Neuron (in vitro differentiated cells): ENCODE measurements around the gene ZNF837.
"Not testable (repeated sequence)": the region's sequence is repeated elsewhere in the genome, so short reads cannot be mapped to it uniquely, and the experiment has no call there.

Experiments
- H2AFZ ChIP-seq: one replicate; pipeline ENCODE4 v1.6.1; 2013; ENCODE audit warnings: low read depth, mild to moderate bottlenecking, inconsistent platforms, low read length, moderate library complexity
- H3K27me3 ChIP-seq: one replicate; pipeline ENCODE4 v1.6.1; 2013; ENCODE audit warnings: low read length; ENCODE audit not compliant: insufficient read depth
- H3K36me3 ChIP-seq: one replicate; pipeline ENCODE4 v1.6.1; 2013; ENCODE audit warnings: low read length; ENCODE audit not compliant: insufficient read depth
- H3K4me1 ChIP-seq: one replicate; pipeline ENCODE4 v1.6.1; 2013; ENCODE audit warnings: low read length; ENCODE audit not compliant: insufficient read depth
- H3K4me3 ChIP-seq: 2 replicates; pipeline ENCODE4 v1.5.1; 2013; ENCODE audit warnings: mild to moderate bottlenecking, low read length, moderate library complexity
- H3K9me3 ChIP-seq: one replicate; pipeline ENCODE4 v1.6.1; 2013; ENCODE audit warnings: low read length

The ZNF837 gene

GRCh38 chr19:58355908-58356765, 24.7 kb downstream of the ZNF837 start:
- Histone ChIP-seq H3K4me1 (no peaks in the 10 kb centered on the region), H3K4me3 (no peak overlapping the region), H3K27me3 (no peaks in the 10 kb centered on the region), H3K9me3 (peaks cover 2% of the 10 kb centered on the region), H2AFZ (no peak overlapping the region), H3K36me3 (peaks cover 20% of the 10 kb centered on the region)

GRCh38 chr19:58355215-58355796, 25.5 kb downstream of the ZNF837 start:
- Histone ChIP-seq H2AFZ (no peak overlapping the region), H3K4me3 (no peak overlapping the region), H3K4me1 (no peaks in the 10 kb centered on the region), H3K36me3 (peaks cover 20% of the 10 kb centered on the region), H3K27me3 (no peaks in the 10 kb centered on the region), H3K9me3 (peaks cover 2% of the 10 kb centered on the region)

- Histone ChIP-seq H3K4me3 (no peak overlapping the region), H2AFZ (no peak overlapping the region), H3K4me1 (no peaks in the 10 kb centered on the region), H3K36me3 (peaks cover 20% of the 10 kb centered on the region), H3K27me3 (no peaks in the 10 kb centered on the region), H3K9me3 (peaks cover 4% of the 10 kb centered on the region)
These were observed 26.3 kb downstream of the ZNF837 start for GRCh38 chr19:58354478-58355030.

- no peak overlapping the region for H3K4me3 ChIP-seq
These were observed 26.9 kb downstream of the ZNF837 start for GRCh38 chr19:58353717-58354477.

GRCh38 chr19:58352760-58353671, 27.8 kb downstream of the ZNF837 start, which contains the start of gene A1BG:
A1BG (minus strand) TSS chr19:58353492; CDS start chr19:58353437, 55 bp downstream.
- H3K27me3 ChIP-seq, result no peaks in the 10 kb centered on the region
- peaks cover 20% of the 10 kb centered on the region for H3K36me3 ChIP-seq
- no peak within 1 kb of the TSS for H2AFZ ChIP-seq
- peaks cover 5% of the 10 kb centered on the region for H3K4me1 ChIP-seq
- H3K4me3 ChIP-seq, result no peak within 1 kb of the TSS
- H3K9me3 ChIP-seq, result peaks cover 4% of the 10 kb centered on the region

More at GRCh38 chr19:58353717-58354477, 26.9 kb downstream of the ZNF837 start:
- no peaks in the 10 kb centered on the region for H3K27me3 ChIP-seq
- no peaks in the 10 kb centered on the region for H3K4me1 ChIP-seq
- H3K9me3 ChIP-seq, result peaks cover 4% of the 10 kb centered on the region
- H3K36me3 ChIP-seq, result peaks cover 20% of the 10 kb centered on the region
- H2AFZ ChIP-seq, result no peak overlapping the region

- peaks cover 5% of the 10 kb centered on the region for H3K4me1 ChIP-seq
- H2AFZ ChIP-seq, result no peak overlapping the region
- H3K36me3 ChIP-seq, result peaks cover 20% of the 10 kb centered on the region
- peaks cover 4% of the 10 kb centered on the region for H3K9me3 ChIP-seq
- H3K27me3 ChIP-seq, result no peaks in the 10 kb centered on the region
- H3K4me3 ChIP-seq, result no peak overlapping the region
These were observed 28.7 kb downstream of the ZNF837 start for GRCh38 chr19:58351990-58352755.

GRCh38 chr19:58351558-58351878, 29.3 kb downstream of the ZNF837 start:
- peaks cover 5% of the 10 kb centered on the region for H3K4me1 ChIP-seq
- H2AFZ ChIP-seq, result no peak overlapping the region
- H3K4me3 ChIP-seq, result no peak overlapping the region
- H3K36me3 ChIP-seq, result peaks cover 17% of the 10 kb centered on the region
- no peaks in the 10 kb centered on the region for H3K27me3 ChIP-seq
- H3K9me3 ChIP-seq, result peaks cover 4% of the 10 kb centered on the region

GRCh38 chr19:58350871-58351557, 29.8 kb downstream of the ZNF837 start:
- no peak overlapping the region for H2AFZ ChIP-seq
- H3K36me3 ChIP-seq, result peaks cover 12% of the 10 kb centered on the region
- peaks cover 4% of the 10 kb centered on the region for H3K9me3 ChIP-seq
- H3K4me1 ChIP-seq, result peaks cover 5% of the 10 kb centered on the region
- H3K4me3 ChIP-seq, result no peak overlapping the region
- no peaks in the 10 kb centered on the region for H3K27me3 ChIP-seq

GRCh38 chr19:58350001-58350861, 30.6 kb downstream of the ZNF837 start:
- Histone ChIP-seq H3K4me3 (no peak overlapping the region), H2AFZ (no peak overlapping the region), H3K27me3 (no peaks in the 10 kb centered on the region), H3K36me3 (peaks cover 6% of the 10 kb centered on the region), H3K9me3 (peaks cover 4% of the 10 kb centered on the region), H3K4me1 (peaks cover 5% of the 10 kb centered on the region)

- Histone ChIP-seq H3K4me3 (no peak overlapping the region), H3K36me3 (peaks cover 6% of the 10 kb centered on the region), H3K4me1 (peaks cover 5% of the 10 kb centered on the region), H3K27me3 (no peaks in the 10 kb centered on the region), H3K9me3 (peaks cover 4% of the 10 kb centered on the region), H2AFZ (no peak overlapping the region)
These were observed 31.2 kb downstream of the ZNF837 start for GRCh38 chr19:58349590-58349989.

GRCh38 chr19:58348080-58348479, 32.8 kb downstream of the ZNF837 start:
- peak overlapping the region; percentile 74 for H2AFZ ChIP-seq
- not testable (repeated sequence) for H3K27me3 ChIP-seq, H3K9me3 ChIP-seq, H3K4me1 ChIP-seq, H3K36me3 ChIP-seq
- peak overlapping the region; percentile 98 for H3K4me3 ChIP-seq
